HG02798 (cell line): ENCODE measurements around the gene MAP3K5.

ENCODE experiments used
- ATAC-seq: cut with Tn5 transposase; IDR thresholded peaks from one replicate; pipeline ENCODE4 v1.9.1; 2021; ENCODE audit warnings: mild to moderate bottlenecking; ENCODE audit not compliant: unreplicated experiment, poor library complexity

Gene MAP3K5

DNA sequence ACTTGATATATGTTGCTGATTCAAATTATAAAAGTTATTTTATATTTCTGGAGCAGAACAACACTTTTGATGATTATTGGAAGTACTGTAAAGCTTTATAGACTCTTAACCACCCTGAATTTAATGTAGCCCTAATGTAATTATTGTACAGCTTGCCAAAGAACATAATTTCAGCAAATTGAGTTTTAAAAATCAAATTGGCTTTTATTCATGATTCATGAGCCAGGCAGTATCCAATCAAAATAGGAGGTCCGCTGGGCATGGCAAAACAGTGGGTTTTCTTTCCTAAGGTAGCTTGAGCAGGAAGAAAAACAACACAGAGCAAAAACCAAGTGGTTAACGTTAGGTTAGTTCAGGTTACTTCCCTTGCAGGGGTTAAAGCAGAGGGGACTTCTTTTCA lies 177.3 kb downstream of the MAP3K5 start:
- ATAC-seq: no peak

DNA sequence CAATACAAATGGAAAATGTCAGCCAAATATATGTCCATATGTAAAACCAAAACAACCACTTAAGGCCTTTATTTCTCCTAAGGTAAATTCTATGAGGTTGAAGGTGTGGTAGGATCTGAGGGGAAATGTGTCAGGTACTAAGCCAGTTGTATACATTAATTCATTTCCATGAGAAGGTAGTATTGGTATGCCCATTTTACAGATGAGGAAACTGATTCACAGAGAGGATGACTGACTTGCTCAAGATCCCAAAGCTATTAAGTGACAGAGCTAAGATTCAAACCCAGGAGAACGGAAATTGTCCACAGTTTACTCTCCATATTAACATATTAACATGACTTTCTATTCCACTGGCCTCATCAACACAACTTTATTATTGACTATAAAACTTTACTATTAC lies 177.9 kb downstream of the MAP3K5 start:
- ATAC-seq: no peak

DNA sequence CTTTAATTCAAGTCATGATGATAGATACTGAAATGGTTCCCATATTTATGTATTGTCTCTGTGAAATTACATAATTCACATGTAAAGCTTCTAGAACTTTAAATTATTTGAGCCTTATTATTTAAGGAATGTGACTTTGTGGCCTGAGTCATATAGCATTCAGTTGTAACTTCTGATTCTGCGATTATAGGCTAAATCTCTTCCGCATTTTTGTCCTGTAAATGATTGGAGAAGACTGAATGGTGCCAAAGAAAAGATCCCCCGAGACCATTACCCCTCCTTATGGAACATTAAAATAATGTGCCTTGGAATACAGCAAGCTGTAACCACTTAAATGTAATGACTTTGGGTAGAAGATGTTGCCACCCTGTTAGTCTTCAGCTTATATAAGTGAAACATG lies 178.8 kb downstream of the MAP3K5 start:
- no peak for ATAC-seq

DNA sequence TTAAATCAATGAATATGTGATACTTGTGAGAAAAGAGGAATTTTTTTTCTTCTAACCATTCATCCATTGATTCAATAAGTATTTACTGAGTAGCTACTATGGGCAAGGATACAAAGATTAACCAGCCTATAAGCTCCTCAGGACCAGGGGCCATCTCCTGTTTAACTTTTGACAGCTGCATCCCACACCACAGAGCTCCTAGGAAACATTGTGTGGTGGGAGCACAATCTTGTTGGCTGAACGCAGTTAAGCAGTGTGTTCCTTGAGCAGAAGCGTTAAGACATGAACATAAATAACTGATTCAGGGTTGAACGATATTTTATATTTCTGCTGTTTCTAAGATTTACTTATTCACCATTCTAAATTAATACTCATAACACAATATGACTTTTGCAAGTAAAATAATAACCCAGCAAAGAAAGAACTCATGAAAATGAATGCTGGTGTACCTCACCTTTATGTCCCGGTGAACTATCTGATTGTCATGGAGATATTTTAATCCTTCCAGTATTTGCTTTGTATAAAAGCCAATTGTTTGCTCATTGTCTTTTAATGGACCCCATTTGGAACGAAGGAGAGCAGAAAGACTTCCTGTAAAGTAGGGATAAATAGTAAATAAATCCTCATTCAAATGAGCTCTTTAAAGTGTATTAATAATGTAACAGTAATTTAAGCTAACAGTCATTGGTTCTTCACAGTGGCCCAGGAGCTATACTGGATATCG lies 179.4 kb downstream of the MAP3K5 start:
- no peak for ATAC-seq

DNA sequence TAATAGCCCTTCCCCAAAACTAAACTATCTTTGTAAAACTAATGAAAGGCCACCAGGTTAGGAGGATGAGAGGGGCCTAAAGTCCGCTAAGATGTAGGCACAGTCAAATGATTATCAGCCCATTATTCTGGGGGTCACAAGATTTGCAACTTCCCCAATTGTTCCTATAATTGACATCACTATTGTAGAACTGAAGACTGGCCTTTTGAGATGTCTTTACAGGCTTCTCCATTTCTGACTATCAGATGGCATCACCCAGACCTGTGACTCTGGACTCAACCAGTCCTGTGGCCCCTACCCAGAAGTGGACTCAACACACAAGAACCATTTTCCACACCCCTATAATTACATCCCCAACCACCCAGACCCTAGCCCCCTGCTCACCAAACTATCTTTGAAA lies 180.5 kb downstream of the MAP3K5 start:
- ATAC-seq: no peak

DNA sequence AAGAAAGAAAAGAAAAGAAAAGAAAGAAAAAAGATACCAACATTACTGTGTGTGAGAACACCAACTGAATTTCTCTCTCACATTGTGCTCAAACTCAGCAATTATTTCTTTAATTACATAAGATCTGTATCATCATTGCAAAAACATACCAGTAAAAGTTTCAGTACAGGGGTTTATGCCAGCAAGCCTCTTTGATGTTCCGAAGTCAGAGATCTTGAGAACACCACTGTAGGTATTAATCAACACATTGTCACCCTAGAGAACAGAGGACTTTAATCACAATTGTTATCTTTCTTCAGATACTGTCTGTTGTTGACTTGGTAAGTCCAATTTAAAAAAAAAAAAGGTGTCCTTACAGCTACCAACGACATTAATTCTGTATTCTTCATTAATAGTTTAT lies 181.1 kb downstream of the MAP3K5 start:
- ATAC-seq: no peak

DNA sequence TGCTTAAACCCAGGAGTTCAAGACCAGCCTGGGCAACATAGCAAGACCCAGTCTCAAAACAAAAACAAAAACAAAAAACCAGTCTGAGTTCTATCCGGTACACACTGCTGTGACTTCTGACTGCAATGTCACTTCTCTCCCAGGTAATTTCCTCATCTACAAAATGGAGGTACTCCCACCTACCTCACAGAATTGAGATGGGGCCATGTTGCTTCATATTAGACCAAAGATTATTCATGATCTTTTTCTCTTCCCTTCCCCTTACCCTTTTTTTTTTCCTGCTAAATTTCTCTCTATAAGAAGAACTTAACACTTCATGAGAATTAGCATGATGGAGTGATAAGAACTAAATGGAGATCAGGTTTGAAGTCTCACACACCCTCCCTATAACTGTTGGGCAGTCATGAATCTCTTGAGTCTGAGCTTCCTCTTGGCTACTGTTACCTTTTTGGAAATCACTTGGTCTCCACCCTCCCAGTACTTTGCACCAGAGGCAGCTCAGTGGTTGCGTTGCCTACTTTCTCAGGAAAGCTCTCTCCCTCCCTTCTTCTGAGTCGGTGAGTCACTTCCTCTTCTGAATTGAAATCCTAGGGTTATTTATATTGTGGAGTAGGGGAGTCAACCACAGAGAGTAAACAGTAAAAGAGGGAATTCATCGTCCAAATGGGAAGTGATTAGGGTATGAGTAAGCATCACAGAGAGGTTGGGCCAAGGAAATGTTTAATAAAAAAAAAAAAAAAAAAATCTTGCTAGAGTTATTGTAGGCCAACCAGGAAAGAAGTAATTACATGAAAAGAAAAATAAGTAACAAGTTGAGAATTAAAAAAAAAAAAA lies 182.2 kb downstream of the MAP3K5 start:
- no peak for ATAC-seq

DNA sequence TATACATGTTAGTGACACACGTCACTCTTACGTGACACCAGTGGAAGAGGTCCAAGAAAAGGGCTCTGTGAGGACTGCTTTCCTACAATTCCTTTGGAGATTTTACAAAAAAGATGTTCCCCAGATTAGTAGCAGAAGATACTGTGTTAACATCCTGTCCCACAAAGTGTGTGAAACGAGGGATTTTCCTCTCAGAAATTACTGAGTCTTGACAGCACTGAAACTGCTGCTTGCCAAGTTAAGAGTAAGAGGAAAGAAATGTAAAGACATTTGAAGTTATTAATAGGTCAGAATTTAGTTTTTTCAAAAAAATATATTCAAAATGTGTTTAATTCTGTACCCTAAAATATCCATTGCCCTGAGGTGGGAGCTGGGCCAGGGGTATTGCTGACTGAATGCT lies 183.3 kb downstream of the MAP3K5 start:
- ATAC-seq: no peak

DNA sequence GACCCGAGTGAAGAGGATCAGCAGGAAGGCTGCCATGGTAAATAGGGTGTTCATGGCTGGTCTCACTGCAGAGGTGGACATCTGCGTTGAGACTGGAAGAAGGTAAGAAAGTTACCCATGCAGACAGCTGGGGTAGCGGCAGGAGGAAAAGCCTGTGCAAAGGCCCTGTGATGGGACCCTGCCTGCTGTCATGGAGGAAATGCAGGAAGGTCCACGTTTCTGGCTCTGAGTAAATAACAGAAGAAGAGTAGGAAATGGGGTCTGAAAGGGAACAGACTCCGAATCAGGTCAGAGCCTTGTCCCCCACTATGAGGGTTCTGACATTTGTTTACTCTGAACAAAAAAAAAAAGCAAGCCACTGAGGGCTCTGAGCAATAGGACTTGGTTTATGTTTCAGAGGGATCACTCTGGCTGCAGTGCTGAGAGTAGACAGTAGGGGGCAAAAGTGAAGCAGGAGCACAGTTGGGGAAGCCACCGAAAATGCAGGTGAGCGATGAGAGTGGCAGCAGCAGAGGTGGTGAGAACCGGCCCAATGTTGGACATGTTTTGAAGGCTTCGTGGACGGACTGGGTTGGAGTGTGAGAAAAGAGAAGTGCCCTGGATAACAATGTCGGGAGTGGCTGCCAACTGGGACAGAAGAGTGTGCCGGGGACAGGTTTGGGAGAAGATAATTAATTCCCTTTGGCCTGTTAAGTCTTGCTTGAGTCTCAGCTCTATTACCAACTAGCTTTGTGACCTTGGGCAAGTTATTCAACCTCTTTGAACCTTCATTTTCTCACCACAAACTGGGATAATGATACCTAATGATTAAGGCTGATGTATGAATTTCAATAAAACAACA lies 184.1 kb downstream of the MAP3K5 start:
- peak; percentile 95 for ATAC-seq

DNA sequence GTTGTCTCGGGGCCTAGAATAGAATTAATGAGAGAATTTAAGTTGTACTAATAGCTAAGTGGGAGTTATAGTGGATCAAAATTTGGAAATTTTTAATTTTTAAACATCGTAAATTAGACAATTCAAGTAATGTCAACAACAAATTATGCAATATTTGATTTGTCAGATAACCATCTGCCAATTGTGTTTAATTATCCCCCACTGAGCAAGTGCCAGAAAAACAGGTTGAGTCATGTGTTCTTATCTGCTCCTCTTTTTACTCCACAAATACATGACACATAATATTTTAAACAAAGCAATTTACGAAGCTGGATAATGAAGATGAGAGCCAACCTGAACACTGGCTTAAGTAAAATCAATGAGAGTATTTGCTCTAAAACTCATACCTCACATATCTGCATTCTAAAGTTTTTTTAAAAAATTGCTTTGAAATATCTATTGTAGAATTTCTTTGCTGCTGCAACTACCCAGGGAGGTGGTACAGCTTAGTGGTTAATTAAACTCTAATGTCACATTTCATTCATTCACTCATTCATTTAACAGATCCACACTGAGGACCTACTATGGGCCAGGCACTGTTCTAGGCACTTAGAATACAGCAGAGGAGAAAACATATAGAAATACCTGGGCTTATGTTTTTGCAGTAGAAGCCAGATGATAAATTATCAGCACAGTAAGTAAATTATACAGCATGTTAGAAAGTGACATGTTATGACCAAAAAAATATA lies 184.9 kb downstream of the MAP3K5 start:
- no peak for ATAC-seq

DNA sequence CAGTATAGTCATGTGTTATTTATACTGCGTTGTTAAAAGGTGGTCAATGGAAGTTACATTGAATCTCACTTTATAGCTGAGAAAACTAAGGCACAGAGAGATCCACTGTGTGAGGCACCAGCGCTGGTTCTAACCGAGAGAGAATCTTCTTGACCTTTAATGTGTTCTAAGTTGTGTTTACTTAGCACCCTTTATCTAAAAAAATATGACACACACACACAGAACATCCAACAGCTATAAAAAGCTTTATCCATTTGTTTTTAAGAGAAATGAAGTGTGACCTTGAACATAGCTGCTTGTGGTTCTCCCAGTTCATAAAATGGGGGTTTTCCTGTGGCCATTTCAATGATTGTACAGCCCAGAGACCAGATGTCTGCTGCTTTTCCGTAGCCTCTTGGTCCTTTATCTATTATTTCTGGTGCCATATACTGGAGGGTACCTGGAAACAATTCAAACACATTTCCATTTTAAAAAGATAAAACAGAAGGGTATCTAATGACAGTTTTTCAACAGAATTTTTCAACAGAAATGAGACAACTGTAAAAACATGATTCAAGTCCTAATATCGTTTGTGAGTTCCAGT lies 187.3 kb downstream of the MAP3K5 start:
- ATAC-seq: no peak

DNA sequence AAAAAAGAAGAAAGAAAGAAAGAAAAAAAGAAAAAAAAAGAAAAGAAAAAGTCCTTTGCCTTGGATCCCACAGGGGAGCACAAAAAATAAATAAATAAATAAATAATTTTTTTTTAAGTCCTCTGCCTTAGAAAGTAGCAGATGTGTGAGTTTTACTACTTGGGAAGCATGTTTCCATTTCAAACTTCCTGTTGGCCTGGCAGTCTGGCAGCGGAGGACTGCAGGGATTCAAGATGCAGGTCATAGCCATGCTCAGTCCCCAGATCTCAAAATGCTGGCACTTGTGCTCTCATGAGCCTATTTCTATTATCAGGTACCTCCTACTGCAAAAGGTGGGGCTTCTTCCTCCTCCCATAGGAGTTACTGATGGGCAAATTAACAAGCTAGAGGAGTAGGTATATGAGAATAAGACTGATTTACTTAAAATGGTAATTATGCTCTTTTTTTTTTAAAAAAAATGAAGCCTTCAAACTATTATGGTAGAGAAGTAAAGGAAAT lies 187.9 kb downstream of the MAP3K5 start:
- ATAC-seq: no peak

DNA sequence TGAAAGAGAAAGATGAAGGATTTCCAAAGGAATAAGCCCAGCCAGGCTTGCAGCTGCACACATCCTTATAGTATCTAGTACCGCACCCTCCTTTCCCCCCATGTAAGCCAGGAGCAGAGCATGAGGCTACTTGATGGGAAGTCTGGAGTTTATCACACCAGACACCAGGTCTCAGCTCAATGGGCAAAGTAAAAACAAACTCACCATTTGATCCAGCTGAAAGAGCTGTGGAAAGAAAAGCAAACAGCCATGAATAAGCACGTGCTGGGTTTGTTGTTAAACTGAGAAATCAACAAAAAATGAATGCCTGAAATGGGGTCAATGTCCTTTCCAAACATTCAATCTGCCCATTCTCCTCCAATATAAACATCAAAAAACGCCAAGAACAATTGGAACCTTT lies 191.5 kb downstream of the MAP3K5 start:
- ATAC-seq: no peak

DNA sequence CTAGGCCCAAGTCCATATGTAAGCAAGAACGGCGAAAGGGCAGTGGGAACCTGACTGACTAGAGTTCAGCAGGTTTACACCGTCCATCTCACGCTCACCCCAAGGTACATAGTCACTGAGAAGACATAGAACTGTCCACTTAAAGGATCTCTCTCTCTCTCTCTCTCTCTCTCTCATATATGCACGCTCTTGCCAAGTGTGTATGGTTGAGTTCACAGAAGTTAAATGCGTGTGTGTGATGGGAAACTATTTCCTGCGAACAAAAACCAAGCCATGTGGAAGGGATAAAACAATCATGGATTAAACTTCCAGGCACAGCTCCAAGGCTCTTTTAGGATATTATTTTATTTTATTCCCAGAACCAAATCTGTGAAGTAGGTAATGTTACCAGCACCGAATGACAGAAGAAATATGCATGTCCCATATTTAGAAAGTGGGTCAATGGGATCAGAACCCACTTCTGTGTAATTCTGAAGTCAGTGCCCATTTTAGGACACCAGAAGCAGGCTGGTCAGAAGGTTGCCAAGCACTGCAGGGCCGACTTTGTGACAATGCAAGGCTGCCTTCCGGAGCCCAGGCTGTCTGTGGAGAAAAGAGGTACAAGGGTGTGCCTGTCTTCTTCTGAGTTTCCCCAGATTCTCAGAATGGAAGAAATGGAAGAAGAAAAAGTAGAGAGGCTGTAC lies 192.8 kb downstream of the MAP3K5 start:
- no peak for ATAC-seq

DNA sequence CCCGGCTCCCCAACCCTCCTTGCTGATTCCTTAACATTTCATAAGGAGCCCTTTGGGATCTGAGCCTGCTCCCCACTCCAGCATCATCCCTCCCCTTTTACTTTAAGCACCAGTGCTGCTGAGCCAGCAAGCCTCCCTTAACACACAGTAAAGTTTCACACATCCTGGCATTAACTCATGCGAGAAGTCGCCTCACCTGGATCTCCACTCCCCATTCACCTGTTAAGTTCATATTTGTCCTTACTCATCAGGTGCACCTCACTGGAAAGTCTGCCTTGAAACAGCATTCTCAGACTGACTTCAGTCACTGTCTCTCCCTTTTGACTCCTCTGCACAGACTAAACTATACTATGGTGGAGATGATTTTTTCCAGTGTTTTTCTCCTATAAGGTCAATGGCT lies 194.2 kb downstream of the MAP3K5 start:
- ATAC-seq: no peak

DNA sequence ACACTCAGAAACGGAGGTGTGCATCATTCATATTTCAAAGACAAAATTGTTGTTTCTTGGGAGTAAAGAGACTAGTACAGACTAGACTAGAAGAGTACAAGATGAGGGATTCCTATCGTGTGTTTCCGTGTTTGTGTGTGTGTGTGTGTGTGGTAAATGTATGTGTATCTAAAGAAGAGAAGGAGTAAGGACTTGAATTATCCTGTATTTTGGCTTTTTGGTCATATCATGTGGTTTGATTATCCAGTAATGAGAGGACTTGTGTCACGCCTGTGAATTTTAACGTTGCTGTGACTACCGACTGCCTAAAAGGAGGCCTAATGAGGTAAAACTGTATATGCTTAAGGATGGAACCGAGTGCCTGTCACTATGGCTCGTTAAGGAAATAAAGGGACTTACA lies 197.6 kb downstream of the MAP3K5 start:
- ATAC-seq: no peak

DNA sequence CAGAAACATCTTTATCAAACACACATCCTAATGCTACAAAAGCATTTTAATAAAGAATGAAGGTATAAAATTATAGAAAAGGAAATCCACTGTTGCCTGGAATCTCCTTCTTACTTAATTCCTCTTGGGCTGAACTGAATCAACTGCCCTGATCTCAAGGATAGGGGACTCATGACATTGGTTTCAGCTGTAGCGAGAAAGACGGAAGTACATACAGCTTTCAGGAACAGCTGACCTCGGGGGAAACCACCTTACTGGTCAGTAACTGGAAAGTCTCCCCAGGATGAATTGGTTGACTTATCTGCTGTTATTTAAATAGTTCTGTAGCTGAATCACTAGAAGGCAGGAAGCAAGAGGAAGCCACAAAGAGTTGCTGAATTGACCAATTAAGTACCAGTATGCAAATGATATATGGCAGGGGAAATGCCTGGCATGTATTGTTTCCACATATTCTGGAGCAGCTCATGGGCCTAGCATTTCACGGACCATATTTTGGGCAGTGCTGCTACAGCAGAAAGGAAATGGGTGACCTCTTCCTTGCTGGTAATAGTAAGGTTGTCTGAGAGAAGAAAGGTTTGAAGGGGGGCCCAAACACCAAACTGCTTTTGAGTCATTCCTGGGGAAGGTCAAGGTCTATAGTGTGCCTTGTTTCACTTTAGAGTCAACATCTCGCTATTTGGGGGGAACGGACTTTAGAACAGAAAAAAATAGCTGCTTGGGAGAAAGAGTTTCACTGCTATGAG lies 198.4 kb downstream of the MAP3K5 start:
- ATAC-seq: peak; percentile 96

DNA sequence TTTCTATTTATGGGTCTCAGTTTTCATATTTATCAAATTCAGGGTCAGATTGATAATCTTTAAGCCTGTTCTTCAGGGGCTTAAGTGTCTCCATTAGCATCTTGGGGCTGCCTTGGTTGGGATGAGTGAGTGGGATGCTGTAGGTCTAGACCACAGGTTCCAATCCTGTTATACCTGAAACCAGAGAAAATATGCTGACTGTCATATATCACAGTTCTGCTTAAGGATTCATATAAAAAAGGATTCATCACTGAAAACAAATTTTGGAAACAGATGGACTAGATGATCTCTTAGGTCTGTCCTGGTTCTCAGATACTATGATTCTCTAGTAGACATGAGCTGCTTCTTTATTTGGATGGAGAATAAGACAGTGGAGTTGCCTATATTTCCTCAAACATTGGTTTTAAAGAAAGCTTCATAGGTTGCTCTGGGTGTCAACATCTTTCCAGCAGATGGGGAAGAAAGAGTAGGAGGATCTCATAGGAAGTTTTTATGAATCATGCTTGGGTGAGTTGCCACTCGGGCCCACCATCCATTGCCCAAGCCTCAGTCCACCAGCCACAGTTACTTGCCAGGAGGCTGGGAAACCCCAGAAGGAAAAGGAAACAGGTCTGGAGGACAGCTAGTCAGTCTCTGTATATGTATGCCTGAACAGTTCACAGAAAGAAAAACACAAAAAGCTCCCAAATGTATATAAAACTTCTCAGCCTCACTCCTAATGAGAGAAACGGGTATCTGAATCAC lies 199.2 kb downstream of the MAP3K5 start:
- no peak for ATAC-seq
